ENCODE data around the gene RAD9A.
A peak's percentile ranks its signal among the peaks of the same experiment; 100 is the strongest.
"Not testable (repeated sequence)": the region's sequence is repeated elsewhere in the genome, so short reads cannot be mapped to it uniquely, and the experiment has no call there.

The RAD9A gene

GRCh38 chr11:67397986-67398660 lies 6.3 kb downstream of the RAD9A start:
- DNase-seq, result no peak

GRCh38 chr11:67398661-67399563 lies 7.1 kb downstream of the RAD9A start:
- DNase-seq, result no peak

GRCh38 chr11:67400251-67400941 lies 8.6 kb downstream of the RAD9A start:
- DNase-seq, result no peak

GRCh38 chr11:67400942-67401494 lies 9.2 kb downstream of the RAD9A start:
- DNase-seq, result no peak

- DNase-seq, result peak; percentile 91
Measured at GRCh38 chr11:67401495-67402191, 9.9 kb downstream of the RAD9A start, which contains the start of gene PPP1CA. Gene PPP1CA, minus strand, starts transcription at chr11:67401858. Its CDS starts 76 bp downstream, at chr11:67401782.

- not testable (repeated sequence) for DNase-seq
Measured at GRCh38 chr11:67402192-67402839, 10.5 kb downstream of the RAD9A start.

GRCh38 chr11:67403085-67403484 lies 11.3 kb downstream of the RAD9A start:
- DNase-seq, result not testable (repeated sequence)

- peak; percentile 76 for DNase-seq
Measured at GRCh38 chr11:67404515-67405195, 12.9 kb downstream of the RAD9A start.

GRCh38 chr11:67405196-67405567 lies 13.4 kb downstream of the RAD9A start:
- peak; percentile 51 for DNase-seq

GRCh38 chr11:67405688-67406339 lies 14.0 kb downstream of the RAD9A start:
- no peak for DNase-seq

- DNase-seq, result no peak
Measured at GRCh38 chr11:67406420-67406968, 14.7 kb downstream of the RAD9A start.

GRCh38 chr11:67406969-67407687 lies 15.3 kb downstream of the RAD9A start:
- peak; percentile 54 for DNase-seq

GRCh38 chr11:67407688-67408163 lies 15.9 kb downstream of the RAD9A start:
- DNase-seq, result no peak

- DNase-seq, result peak; percentile 53
Measured at GRCh38 chr11:67408437-67409200, 16.8 kb downstream of the RAD9A start.

GRCh38 chr11:67409261-67409666 lies 17.5 kb downstream of the RAD9A start:
- peak; percentile 85 for DNase-seq

GRCh38 chr11:67409781-67410368 lies 18.1 kb downstream of the RAD9A start:
- no peak for DNase-seq

GRCh38 chr11:67410369-67410831 lies 18.6 kb downstream of the RAD9A start:
- DNase-seq, result no peak
